HepG2 (cell line): Measurements from ENCODE around the gene ITGB7. TPM values are rescaled to one million over a fixed set of nuclear protein-coding genes. Genes with fewer than 3 reads are reported as not detected.
A peak's percentile ranks its signal among the peaks of the same experiment; 100 is the strongest.

Source experiments
- ATAC-seq: fragments of 200-7000 bp; cut with Tn5 transposase; 3 replicates; pipeline ENCODE4 v1.9.1; 2020; ENCODE audit warnings: mild to moderate bottlenecking, moderate library complexity
- BruUV-seq: library from RNA; stranded (reverse); fragments of 400-500 nt; replicated peaks from 2 replicates; lab custom pipeline; 2021; lab: Mats Ljungman, UMichigan
- CTCF ChIA-PET: fragments of 300-600 bp; formaldehyde crosslinking; extraction: SDS; loops from one replicate; lab custom pipeline; 2021; ENCODE audit warnings: low total read pairs, inconsistent platforms, low intra/inter-chr PET ratio; lab: Yijun Ruan, JAX
- POLR2A ChIA-PET: fragments of 350-600 bp; sonication (Branson Sonifier 250); formaldehyde crosslinking; loops from one replicate; lab custom pipeline; 2020; ENCODE audit warnings: antibody characterized with exemption, inconsistent platforms; lab: Yijun Ruan, JAX
- DNase-seq: peaks from one replicate; pipeline ENCODE4 v3.0.0-alpha.2; 2015; ENCODE audit warnings: low spot score
- FAIRE-seq: peaks from 3 replicates; lab custom pipeline; 2011; peaks lifted over from hg19 to GRCh38; lab: Jason Lieb, UNC
- H2AFZ ChIP-seq: one replicate; pipeline ENCODE4 v1.6.1; 2011; ENCODE audit warnings: low read length, inconsistent platforms
- H3K27ac ChIP-seq: fragments of 300-600 bp; 3 replicates; pipeline ENCODE4 v1.8.0; 2011; ENCODE audit warnings: mixed run types, mild to moderate bottlenecking, mixed read lengths, low read length, inconsistent platforms; ENCODE audit not compliant: insufficient read depth; ENCODE audit errors: extremely low read length
- H3K27me3 ChIP-seq, 2 experiments: fragments of 200-600 bp in 1 of 2; 2 replicates in 1 of 2; 3 replicates in 1 of 2; pipeline versions ENCODE4 v1.6.0 to v1.8.0; 2011; ENCODE audit warnings: low read length in 2 of 2, mild to moderate bottlenecking in 2 of 2, moderate library complexity in 2 of 2, inconsistent platforms in 1 of 2; ENCODE audit not compliant: insufficient read depth in 2 of 2, control insufficient read depth in 1 of 2
- H3K36me3 ChIP-seq, 2 experiments: fragments of 200-600 bp in 1 of 2; replicated peaks in 1 of 2; 2 replicates in 1 of 2; 3 replicates in 1 of 2; pipeline versions ENCODE4 v1.5.1 to v1.8.0; 2011; ENCODE audit warnings: low read length in 2 of 2, inconsistent platforms in 1 of 2; ENCODE audit not compliant: insufficient read depth in 2 of 2, control insufficient read depth in 1 of 2
- H3K4me1 ChIP-seq: 2 replicates; pipeline ENCODE4 v1.5.1; 2012; ENCODE audit warnings: low read length, inconsistent platforms; ENCODE audit not compliant: insufficient read depth
- H3K4me2 ChIP-seq: 2 replicates; pipeline ENCODE4 v1.6.0; 2011; ENCODE audit warnings: low read depth, low read length, inconsistent platforms
- H3K4me3 ChIP-seq, 3 experiments: fragments of 200-600 bp in 1 of 3; sonication (generic), shearing (Covaris generic) in 1 of 3; replicated peaks in 1 of 3; 2 replicates each; pipeline ENCODE4 v1.5.1; 2011 to 2016; ENCODE audit warnings: low read length in 3 of 3, inconsistent platforms in 2 of 3, low read depth in 2 of 3, mild to moderate bottlenecking in 2 of 3, control low read depth in 1 of 3, mixed read lengths in 1 of 3; ENCODE audit not compliant: insufficient read depth in 1 of 3
- H3K79me2 ChIP-seq: one replicate; pipeline ENCODE4 v1.6.1; 2011; ENCODE audit warnings: low read length, inconsistent platforms; ENCODE audit not compliant: insufficient read depth
- H3K9ac ChIP-seq: 2 replicates; pipeline ENCODE4 v1.6.0; 2011; ENCODE audit warnings: mild to moderate bottlenecking, low read depth, low read length, inconsistent platforms; ENCODE audit not compliant: insufficient read depth
- H3K9me3 ChIP-seq: 2 replicates; pipeline ENCODE4 v1.5.1; 2012; ENCODE audit warnings: mild to moderate bottlenecking, low read length
- H4K20me1 ChIP-seq: 2 replicates; pipeline ENCODE4 v1.6.0; 2011; ENCODE audit warnings: inconsistent platforms, mild to moderate bottlenecking, low read length, moderate library complexity; ENCODE audit not compliant: insufficient read depth
- AKAP8 ChIP-seq: sonication (generic); formaldehyde crosslinking; IDR thresholded peaks from 2 replicates; pipeline ENCODE4 v1.5.1; 2020; ENCODE audit warnings: mild to moderate bottlenecking, missing genetic modification reagents
- CHCHD3 ChIP-seq: sonication (generic); formaldehyde crosslinking; IDR thresholded peaks from 2 replicates; pipeline ENCODE4 v1.8.0; 2022; ENCODE audit warnings: mild to moderate bottlenecking, missing genetic modification reagents, moderate library complexity
- FOXM1 ChIP-seq: sonication (generic); formaldehyde crosslinking; IDR thresholded peaks from 2 replicates; pipeline ENCODE4 v1.5.0; 2020; ENCODE audit warnings: missing genetic modification reagents
- GTF2F1 ChIP-seq: fragments of 150-350 bp; IDR thresholded peaks from 2 replicates; pipeline ENCODE4 v1.6.1; 2014; ENCODE audit warnings: low read length
- HDAC1 ChIP-seq: sonication (generic); formaldehyde crosslinking; IDR thresholded peaks from 2 replicates; pipeline ENCODE4 v1.5.1; 2020; ENCODE audit warnings: mild to moderate bottlenecking, missing genetic modification reagents
- LCORL ChIP-seq, 2 experiments: fragments of 450-650 bp in 1 of 2; sonication (generic) in 1 of 2; formaldehyde crosslinking in 1 of 2; IDR thresholded peaks; 2 replicates each; pipeline versions ENCODE4 v1.5.0 to v1.6.1; 2017 to 2020; ENCODE audit warnings: antibody characterized with exemption in 1 of 2, missing genetic modification reagents in 1 of 2
- ZNF318 ChIP-seq: sonication (generic); formaldehyde crosslinking; IDR thresholded peaks from 2 replicates; pipeline ENCODE4 v1.4.0; 2020; ENCODE audit warnings: mild to moderate bottlenecking, missing genetic modification reagents
- in situ Hi-C: cut with HindIII; loops from 2 replicates; pipeline ENCODE4 v1.10.0; 2017; ENCODE audit warnings: low pct_unique_long_range_greater_than_20kb; ENCODE audit not compliant: extremely low pct_ligation_motif_present
- intact Hi-C: fragments of 100-400 bp; cut with micrococcal nuclease; formaldehyde crosslinking; loops from one replicate; pipeline ENCODE4 v1.10.0; 2022; ENCODE audit not compliant: unreplicated experiment
- polyA plus RNA-seq, 8 experiments: library from polyadenylated mRNA; depleted of rRNA in 3 of 8; stranded (reverse) in 7 of 8; unstranded in 1 of 8; fragments of >200 nt; fragmentation: Illumina TruSeq in 4 of 8; extraction: Trizol in 4 of 8; gene quantifications; 2 replicates each; pipeline versions ENCODE4 v1.2.1 to v1.2.3, GENCODE V29; 2011 to 2016; ENCODE audit warnings: low read depth in 4 of 8, missing spikeins in 1 of 8, mixed read lengths in 1 of 8; ENCODE audit not compliant: insufficient read depth in 1 of 8
- total RNA-seq, 5 experiments: library from RNA; depleted of rRNA; stranded (reverse); fragments of >200 nt; fragmentation: Illumina TruSeq; extraction: Trizol; gene quantifications; 2 replicates each; pipeline ENCODE4 v1.2.3, GENCODE V29; 2016; ENCODE audit warnings: low read depth in 1 of 5

Gene ITGB7
- total and polyA plus RNA-seq, 2 of the 13 experiments (the other 11 are each of a cell fraction or from before 2014, with no cell fraction given) = 0.16 to 0.18 TPM

- 0 out of 2 replicates have a peak, but pooled peaks have one; percentile 72 for TF ChIP-seq ZNF318 (CRISPR knock-in tag)
Observed at GRCh38 chr12:53159195-53159839, 47.7 kb downstream of the ITGB7 start (continued).

GRCh38 chr12:53152390-53152789 lies 54.7 kb downstream of the ITGB7 start:
- no peak overlapping the region for H2AFZ ChIP-seq

More at GRCh38 chr12:53152390-53152789, 54.7 kb downstream of the ITGB7 start:
- Histone ChIP-seq H3K79me2 (no peaks in the 10 kb centered on the region), H3K27ac (no peak overlapping the region), H3K9me3 (no peaks in the 10 kb centered on the region), H3K27me3 (no peaks in the 10 kb centered on the region), H3K36me3 (no peaks in the 10 kb centered on the region), H3K4me1 (no peaks in the 10 kb centered on the region), H3K4me3 (no peak overlapping the region), H3K4me2 (no peak overlapping the region), H4K20me1 (no peaks in the 10 kb centered on the region), H3K9ac (no peak overlapping the region)
- no peak for FAIRE-seq
- POLR2A ChIA-PET = interaction anchor here (1.2 kb wide), 1 partner anchor 28 kb away, joined by 3 read pairs; the partner anchor contains the start of genes CSAD and ZNF740
- CTCF ChIA-PET = no interaction called here
- no peak for DNase-seq
- in situ Hi-C loops = no loop called here
- no peak for ATAC-seq
- no TSS peak for BruUV-seq
- intact Hi-C loops = no loop called here
- no peak for TF ChIP-seq GTF2F1
- TF ChIP-seq LCORL (IDR thresholded peaks at IDR 0.05) = no peak
- no peak for TF ChIP-seq LCORL (CRISPR knock-in tag; IDR thresholded peaks at IDR 0.05)
- no peak for TF ChIP-seq FOXM1
- TF ChIP-seq AKAP8 (CRISPR knock-in tag) = no peak
- TF ChIP-seq HDAC1 (CRISPR knock-in tag) = no peak
- TF ChIP-seq CHCHD3 (CRISPR knock-in tag) = no peak
